Stomach (tissue), 9 donors: Measurements from ENCODE around the gene ITSN2. TPM values are rescaled to one million over a fixed set of nuclear protein-coding genes. Genes with fewer than 3 reads are reported as not detected.

Source experiments
- DNase-seq, 2 donors: peaks; one replicate each; pipeline versions ENCODE4 v3.0.0 to v3.0.0-alpha.2; 2013 to 2019
- H3K27ac ChIP-seq, 5 donors: fragments of 200-600 bp in 4 of 5; sonication (generic) in 4 of 5; one replicate each; pipeline ENCODE4 v1.5.1; 2013 to 2019; ENCODE audit warnings: mild to moderate bottlenecking in 1 of 5, moderate library complexity in 1 of 5
- H3K27me3 ChIP-seq, 3 donors: fragments of 200-600 bp; sonication (generic); one replicate each; pipeline ENCODE4 v1.5.1; 2017 to 2019; ENCODE audit warnings: mixed run types in 1 of 3
- H3K36me3 ChIP-seq, 4 donors: fragments of 200-600 bp; sonication (generic); 1 replicate in 3 of 4; 2 replicates in 1 of 4; pipeline ENCODE4 v1.5.1; 2016 to 2019
- H3K4me1 ChIP-seq, 4 donors: fragments of 200-600 bp; sonication (generic); one replicate each; pipeline ENCODE4 v1.5.1; 2016 to 2019
- H3K4me3 ChIP-seq, 4 donors: fragments of 200-600 bp; sonication (generic) in 3 of 4; one replicate each; pipeline ENCODE4 v1.5.1; 2016 to 2019; ENCODE audit warnings: mild to moderate bottlenecking in 1 of 4
- H3K9me3 ChIP-seq, 4 donors: fragments of 200-600 bp; sonication (generic); one replicate each; pipeline ENCODE4 v1.5.1; 2016 to 2019
- CTCF ChIP-seq, 7 experiments: fragments of 450-650 bp in 4 of 7; fragments of 200-600 bp in 3 of 7; sonication (generic) in 3 of 7; IDR thresholded peaks; one replicate each; pipeline ENCODE4 v1.5.1; 2016 to 2019; ENCODE audit warnings: antibody characterized with exemption in 7 of 7, control low read depth in 2 of 7, mild to moderate bottlenecking in 1 of 7
- EP300 ChIP-seq: sonication (generic); formaldehyde crosslinking; IDR thresholded peaks from one replicate; pipeline ENCODE4 v1.6.1; 2017; ENCODE audit warnings: antibody characterized with exemption
- POLR2A ChIP-seq, 4 donors: fragments of 450-650 bp; IDR thresholded peaks; one replicate each; pipeline ENCODE4 v1.6.1; 2016; ENCODE audit warnings: antibody characterized with exemption in 4 of 4, control low read depth in 2 of 4, mild to moderate bottlenecking in 1 of 4, moderate library complexity in 1 of 4
- POLR2AphosphoS5 ChIP-seq, 3 donors: sonication (generic); formaldehyde crosslinking; IDR thresholded peaks; one replicate each; pipeline ENCODE4 v1.6.1; 2016; ENCODE audit warnings: antibody characterized with exemption in 3 of 3
- WGBS, 5 donors: extraction: QIAGEN DNeasy Blood & Tissue Kit in 3 of 5; methylation state at CpG; one replicate each; pipeline versions ENCODE4 v1.1.5 to v1.1.7; 2013 to 2018; 5-methylcytosine and 5-hydroxymethylcytosine counted together
- intact Hi-C: fragments of 100-400 bp; cut with DNase I; formaldehyde crosslinking; loops from one replicate; pipeline ENCODE4 v1.15.1; 2023; ENCODE audit warnings: low total_unique reads
- polyA plus RNA-seq, 3 donors: library from polyadenylated mRNA; stranded (reverse); fragments of 200-250 nt; gene quantifications; one replicate each; pipeline ENCODE4 v1.2.3, GENCODE V29; 2013
- total RNA-seq, 5 donors: library from RNA; depleted of rRNA; stranded (reverse); fragments of >200 nt; gene quantifications; one replicate each; pipeline versions ENCODE4 v1.1.0 to v1.2.3, GENCODE V29; 2014 to 2016
- donor health status: healthy with polysubstance abuse.
- donor health status: Bipolar disorder and iron deficiency.
- donor health status: healthy.

ITSN2 gene
- total and polyA plus RNA-seq, 8 donors: 14.6 to 216 (median 44.9) TPM

GRCh38 chr2:24220554-24221291 is 139.6 kb downstream of the ITSN2 start:
- 86 to 95% (median 90%) methylated on average over 20 of the region's 20 CpGs for WGBS, 5 donors
- peaks cover 26 to 74% (median 66%) of the 10 kb centered on the region in 4 donors for H3K36me3 ChIP-seq
- no peak overlapping the region for H3K27ac ChIP-seq
- no peaks in the 10 kb centered on the region for H3K27me3 ChIP-seq
- TF ChIP-seq EP300 (no peak), POLR2A (IDR thresholded peaks at IDR 0.05) (no peak)
- H3K4me1 ChIP-seq: no peaks in the 10 kb centered on the region
- no peak overlapping the region for H3K4me3 ChIP-seq
- DNase-seq: no peak
- intact Hi-C loops: no loop called here
- no peaks in the 10 kb centered on the region for H3K9me3 ChIP-seq

- TF ChIP-seq EP300 (no peak), CTCF (IDR thresholded peaks at IDR 0.05) (no peak), POLR2AphosphoS5 (IDR thresholded peaks at IDR 0.05) (no peak), POLR2A (IDR thresholded peaks at IDR 0.05) (no peak)
- 83 to 92% (median 89%) methylated on average over 3 of the region's 3 CpGs for WGBS, 5 donors
- H3K27me3 ChIP-seq: no peaks in the 10 kb centered on the region
- peaks cover 52 to 100% (median 96%) of the 10 kb centered on the region in 4 donors for H3K36me3 ChIP-seq
- H3K4me1 ChIP-seq: no peaks in the 10 kb centered on the region
- no peak for DNase-seq
- intact Hi-C loops: no loop called here
- no peaks in the 10 kb centered on the region for H3K9me3 ChIP-seq
- H3K4me3 ChIP-seq: no peak overlapping the region
- no peak overlapping the region for H3K27ac ChIP-seq
These were observed 145.5 kb downstream of the ITSN2 start for GRCh38 chr2:24214880-24215279.

GRCh38 chr2:24211408-24211807 is 148.9 kb downstream of the ITSN2 start:
- WGBS, 5 donors: 79 to 91% (median 84%) methylated on average over 7 of the region's 7 CpGs
- Histone ChIP-seq H3K36me3 (peaks cover 60 to 100% (median 96%) of the 10 kb centered on the region in 4 donors), H3K27ac (no peak overlapping the region), H3K27me3 (no peaks in the 10 kb centered on the region), H3K9me3 (no peaks in the 10 kb centered on the region), H3K4me3 (no peak overlapping the region), H3K4me1 (no peaks in the 10 kb centered on the region)
- no peak for TF ChIP-seq EP300
- no peak for TF ChIP-seq POLR2AphosphoS5 (IDR thresholded peaks at IDR 0.05)
- no peak for TF ChIP-seq POLR2A (IDR thresholded peaks at IDR 0.05)
- no peak for TF ChIP-seq CTCF (IDR thresholded peaks at IDR 0.05)
- DNase-seq: no peak
- intact Hi-C loops: no loop called here

- TF ChIP-seq POLR2A (IDR thresholded peaks at IDR 0.05) (no peak), EP300 (no peak), CTCF (IDR thresholded peaks at IDR 0.05) (no peak), POLR2AphosphoS5 (IDR thresholded peaks at IDR 0.05) (no peak)
- Histone ChIP-seq H3K9me3 (no peaks in the 10 kb centered on the region), H3K27me3 (no peaks in the 10 kb centered on the region)
These were observed 149.6 kb downstream of the ITSN2 start for GRCh38 chr2:24210723-24211122.

GRCh38 chr2:24210106-24210455 is 150.3 kb downstream of the ITSN2 start:
- TF ChIP-seq CTCF (IDR thresholded peaks at IDR 0.05) (no peak), POLR2A (IDR thresholded peaks at IDR 0.05) (no peak), EP300 (no peak), POLR2AphosphoS5 (IDR thresholded peaks at IDR 0.05) (no peak)
- H3K4me3 ChIP-seq: no peak overlapping the region
- intact Hi-C loops: no loop called here
- H3K9me3 ChIP-seq: no peaks in the 10 kb centered on the region
- peaks cover 54 to 100% (median 96%) of the 10 kb centered on the region in 4 donors for H3K36me3 ChIP-seq
- WGBS, 5 donors: 97 to 100% (median 98%) methylated on average over 2 of the region's 2 CpGs
- H3K27ac ChIP-seq: no peak overlapping the region
- H3K27me3 ChIP-seq: no peaks in the 10 kb centered on the region
- no peak for DNase-seq
- no peaks in the 10 kb centered on the region for H3K4me1 ChIP-seq

More at GRCh38 chr2:24210723-24211122, 149.6 kb downstream of the ITSN2 start:
- Histone ChIP-seq H3K27ac (no peak overlapping the region), H3K4me3 (no peak overlapping the region), H3K4me1 (no peaks in the 10 kb centered on the region), H3K36me3 (peaks cover 55 to 100% (median 96%) of the 10 kb centered on the region in 4 donors)
- no peak for DNase-seq
- intact Hi-C loops: no loop called here
- 91 to 97% (median 95%) methylated on average over 21 of the region's 21 CpGs for WGBS, 5 donors
